Bronchial epithelial cell (primary cell): ENCODE data around the gene PLAGL2. TPM values are rescaled to one million over a fixed set of nuclear protein-coding genes. Genes with fewer than 3 reads are reported as not detected.

Experiments
- DNase-seq: peaks from one replicate; pipeline ENCODE4 v3.0.0-alpha.2; 2010; ENCODE audit warnings: low read depth
- FAIRE-seq: peaks from 2 replicates; lab custom pipeline; 2011; peaks lifted over from hg19 to GRCh38; lab: Jason Lieb, UNC
- H3K27me3 ChIP-seq: 2 replicates; pipeline ENCODE4 v1.5.1; 2011; ENCODE audit warnings: low read length; ENCODE audit not compliant: control insufficient read depth, insufficient read depth
- H3K36me3 ChIP-seq: 2 replicates; pipeline ENCODE4 v1.5.1; 2011; ENCODE audit warnings: low read length; ENCODE audit not compliant: control insufficient read depth, insufficient read depth
- H3K4me3 ChIP-seq: 2 replicates; pipeline ENCODE4 v1.5.1; 2011; ENCODE audit warnings: mild to moderate bottlenecking, low read depth, low read length, control low read depth
- CTCF ChIP-seq: IDR thresholded peaks from 2 replicates; pipeline ENCODE4 v1.5.1; 2011; ENCODE audit warnings: mild to moderate bottlenecking, moderate library complexity, low read length, control low read depth, inconsistent platforms; ENCODE audit not compliant: insufficient read depth, severe bottlenecking
- total RNA-seq: library from RNA; depleted of rRNA; stranded (reverse); fragments of >200 nt; gene quantifications from 2 replicates; pipeline ENCODE4 v1.2.1, GENCODE V29; 2014

Gene PLAGL2
- total RNA-seq, 1 donor from 2014 or later = 2.6 TPM

GRCh38 chr20:32190616-32191415 lies 16.7 kb downstream of the PLAGL2 start:
- DNase-seq = no peak
- H3K36me3 ChIP-seq = peaks cover 7% of the 10 kb centered on the region
- H3K4me3 ChIP-seq = peak overlapping the region; percentile 49
- no peaks in the 10 kb centered on the region for H3K27me3 ChIP-seq
- no peak for TF ChIP-seq CTCF
- FAIRE-seq = no peak

- Histone ChIP-seq H3K27me3 (no peaks in the 10 kb centered on the region), H3K36me3 (no peaks in the 10 kb centered on the region), H3K4me3 (peak overlapping the region; percentile 49)
- DNase-seq = no peak
- no peak for FAIRE-seq
- TF ChIP-seq CTCF = no peak
Observed at GRCh38 chr20:32189691-32190615, 17.6 kb downstream of the PLAGL2 start.

GRCh38 chr20:32189123-32189410 lies 18.5 kb downstream of the PLAGL2 start:
- no peaks in the 10 kb centered on the region for H3K27me3 ChIP-seq
- no peaks in the 10 kb centered on the region for H3K36me3 ChIP-seq
- no peak overlapping the region for H3K4me3 ChIP-seq
- no peak for TF ChIP-seq CTCF
- FAIRE-seq (no peak), DNase-seq (no peak)

- H3K4me3 ChIP-seq = no peak overlapping the region
- H3K36me3 ChIP-seq = no peaks in the 10 kb centered on the region
- no peak for DNase-seq
- FAIRE-seq = no peak
- no peak for TF ChIP-seq CTCF
- H3K27me3 ChIP-seq = no peaks in the 10 kb centered on the region
Observed at GRCh38 chr20:32188376-32189122, 19.0 kb downstream of the PLAGL2 start.

- Histone ChIP-seq H3K27me3 (no peaks in the 10 kb centered on the region), H3K4me3 (no peak overlapping the region), H3K36me3 (no peaks in the 10 kb centered on the region)
- TF ChIP-seq CTCF = no peak
- DNase-seq (no peak), FAIRE-seq (no peak)
Observed at GRCh38 chr20:32186506-32186905, 21.0 kb downstream of the PLAGL2 start.
